ENCODE data around the gene OR11A1.

The OR11A1 gene

DNA sequence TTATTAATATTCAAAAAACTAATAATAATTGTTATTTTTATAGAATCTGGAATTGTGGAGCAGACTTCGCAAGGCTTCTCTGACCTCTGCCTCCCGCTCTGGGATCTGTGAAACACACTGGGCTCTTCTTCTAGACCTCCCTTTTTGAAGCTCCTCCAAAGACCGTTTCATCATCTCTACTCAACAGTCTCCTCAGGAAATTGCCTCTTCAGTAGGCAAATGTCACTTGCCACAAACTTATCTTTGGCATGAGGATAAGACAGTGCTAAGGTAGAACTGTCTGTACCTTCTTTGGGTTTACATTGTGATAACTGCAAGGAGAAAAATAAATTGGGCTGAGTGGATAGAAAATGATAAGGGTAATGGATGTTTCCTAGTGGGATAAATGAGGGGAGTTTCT is 33.2 kb upstream of the OR11A1 start:
- no peaks in the 10 kb centered on the region for H3K9me3 Mint-ChIP-seq
- intact Hi-C loops (cut with micrococcal nuclease): no loop called here

DNA sequence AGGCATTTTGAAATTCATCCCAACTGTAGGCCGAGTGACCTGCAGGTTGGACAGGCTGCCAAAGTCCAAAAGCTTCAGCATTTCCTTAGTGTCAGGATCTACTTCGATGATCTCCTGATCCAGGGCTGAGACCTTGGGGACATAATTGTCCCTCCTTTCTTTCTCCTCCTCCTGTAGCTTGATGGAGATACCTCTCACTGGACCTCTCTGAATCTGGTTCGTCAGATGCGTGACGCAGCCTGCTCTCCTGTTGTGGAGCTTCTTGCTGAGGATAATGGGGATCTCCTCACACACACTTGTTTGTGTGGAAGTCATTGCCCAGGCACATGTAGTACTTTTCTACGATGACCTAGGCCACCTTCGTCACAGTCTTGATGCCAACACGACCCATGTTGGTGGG is 32.4 kb upstream of the OR11A1 start:
- H3K4me1 Mint-ChIP-seq (ENCODE audit: low read depth): no peaks in the 10 kb centered on the region
- intact Hi-C loops (cut with micrococcal nuclease): no loop called here
- no peaks in the 10 kb centered on the region for H3K36me3 Mint-ChIP-seq (ENCODE audit: low read depth)
- no peak overlapping the region for H3K27ac Mint-ChIP-seq
- no peaks in the 10 kb centered on the region for H3K27me3 Mint-ChIP-seq
- H3K9me3 Mint-ChIP-seq: no peaks in the 10 kb centered on the region
- H3K4me3 Mint-ChIP-seq: no peak overlapping the region

More for the DNA sequence above, 33.2 kb upstream of the OR11A1 start:
- no peaks in the 10 kb centered on the region for H3K36me3 Mint-ChIP-seq (ENCODE audit: low read depth)
- no peaks in the 10 kb centered on the region for H3K4me1 Mint-ChIP-seq (ENCODE audit: low read depth)
- H3K4me3 Mint-ChIP-seq: no peak overlapping the region
- H3K27me3 Mint-ChIP-seq: no peaks in the 10 kb centered on the region
- H3K27ac Mint-ChIP-seq: no peak overlapping the region

GRCh38 chr6:29488874-29489273 is 32.0 kb upstream of the OR11A1 start:
- H3K36me3 Mint-ChIP-seq (ENCODE audit: low read depth): no peaks in the 10 kb centered on the region
- no peaks in the 10 kb centered on the region for H3K4me1 Mint-ChIP-seq (ENCODE audit: low read depth)
- no peaks in the 10 kb centered on the region for H3K9me3 Mint-ChIP-seq
- no peak overlapping the region for H3K27ac Mint-ChIP-seq
- intact Hi-C loops (cut with micrococcal nuclease): no loop called here
- H3K27me3 Mint-ChIP-seq: no peaks in the 10 kb centered on the region
- no peak overlapping the region for H3K4me3 Mint-ChIP-seq

DNA sequence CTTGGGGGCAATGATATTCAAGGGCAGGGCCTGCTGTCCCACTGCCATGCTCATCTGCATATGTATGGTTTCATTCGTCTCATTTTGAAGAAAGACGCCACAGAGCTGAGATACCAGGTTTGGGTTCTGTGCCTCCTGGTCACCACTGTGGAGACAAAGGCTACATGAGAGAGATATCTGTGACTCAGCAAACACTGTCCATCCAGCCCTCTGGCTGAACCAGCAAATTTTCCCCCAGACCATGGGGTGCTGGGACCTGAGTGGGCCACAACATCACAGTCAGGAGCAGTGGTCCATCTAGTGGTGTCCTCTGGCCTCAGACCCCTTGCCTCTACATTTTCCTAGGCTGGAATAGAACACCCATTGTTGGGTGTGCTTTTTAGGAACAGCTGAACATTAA is 30.8 kb upstream of the OR11A1 start, which contains the start of gene MAS1L:
TSS of gene MAS1L (minus strand) at position 297 of the 400 bp plus-strand sequence. CDS start at position 243, 54 bp downstream.
- no peak within 1 kb of the TSS for H3K27ac Mint-ChIP-seq
- H3K36me3 Mint-ChIP-seq (ENCODE audit: low read depth): no peaks in the 10 kb centered on the region
- no peaks in the 10 kb centered on the region for H3K9me3 Mint-ChIP-seq
- intact Hi-C loops (cut with micrococcal nuclease): no loop called here
- no peaks in the 10 kb centered on the region for H3K27me3 Mint-ChIP-seq
- H3K4me3 Mint-ChIP-seq: no peak within 1 kb of the TSS
- H3K4me1 Mint-ChIP-seq (ENCODE audit: low read depth): no peaks in the 10 kb centered on the region

DNA sequence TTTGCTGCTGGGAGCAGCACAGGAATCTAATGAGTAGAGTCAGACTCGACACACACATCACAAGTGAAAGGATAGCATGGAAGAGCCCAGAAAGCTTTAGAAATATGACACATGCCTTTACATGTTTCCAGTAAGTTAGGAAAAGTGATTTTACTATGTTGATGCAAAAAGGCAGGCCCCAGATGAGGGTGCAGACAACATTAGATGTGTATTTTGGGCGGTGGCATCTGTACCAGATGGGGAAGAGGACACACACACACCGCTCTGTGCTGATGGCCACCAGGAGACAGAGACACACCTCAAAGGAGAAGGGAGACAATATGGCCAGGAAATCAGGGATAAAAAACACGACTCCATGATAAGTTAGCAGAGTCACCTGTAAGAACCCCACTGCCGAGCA is 30.3 kb upstream of the OR11A1 start:
- no peaks in the 10 kb centered on the region for H3K27me3 Mint-ChIP-seq
- H3K36me3 Mint-ChIP-seq (ENCODE audit: low read depth): no peaks in the 10 kb centered on the region
- H3K9me3 Mint-ChIP-seq: no peaks in the 10 kb centered on the region
- no peak overlapping the region for H3K4me3 Mint-ChIP-seq
- H3K4me1 Mint-ChIP-seq (ENCODE audit: low read depth): no peaks in the 10 kb centered on the region
- intact Hi-C loops (cut with micrococcal nuclease): no loop called here
- no peak overlapping the region for H3K27ac Mint-ChIP-seq

DNA sequence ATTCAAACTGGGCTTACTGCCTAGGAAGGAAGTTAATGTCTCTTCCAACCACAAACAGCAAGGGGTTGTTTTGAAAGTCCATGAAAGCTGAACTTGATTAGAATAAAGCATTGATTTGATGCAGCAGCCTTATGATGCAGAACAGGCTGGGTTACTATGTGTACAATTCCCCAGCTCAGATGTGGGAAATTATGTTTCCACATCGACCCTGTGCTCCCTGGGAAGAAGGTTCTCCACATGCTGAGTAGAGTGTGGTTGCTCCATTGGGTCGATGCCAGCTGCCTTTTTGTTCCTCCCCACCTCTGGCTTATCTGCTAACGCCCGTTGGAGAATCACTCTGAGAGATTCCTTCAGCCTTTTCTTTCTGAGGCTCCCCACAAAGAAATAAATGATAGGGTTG is 29.7 kb upstream of the OR11A1 start:
- Mint-ChIP-seq H3K9me3 (no peaks in the 10 kb centered on the region), H3K4me1 (ENCODE audit: low read depth) (no peaks in the 10 kb centered on the region), H3K27me3 (no peaks in the 10 kb centered on the region), H3K27ac (no peak overlapping the region), H3K36me3 (ENCODE audit: low read depth) (no peaks in the 10 kb centered on the region), H3K4me3 (no peak overlapping the region)
- intact Hi-C loops (cut with micrococcal nuclease): no loop called here

GRCh38 chr6:29483735-29484134 is 26.9 kb upstream of the OR11A1 start:
- no peaks in the 10 kb centered on the region for H3K27me3 Mint-ChIP-seq
- no peak overlapping the region for H3K27ac Mint-ChIP-seq
- intact Hi-C loops (cut with micrococcal nuclease): no loop called here
- H3K9me3 Mint-ChIP-seq: no peaks in the 10 kb centered on the region
- H3K4me3 Mint-ChIP-seq: no peak overlapping the region
- H3K36me3 Mint-ChIP-seq (ENCODE audit: low read depth): no peaks in the 10 kb centered on the region
- no peaks in the 10 kb centered on the region for H3K4me1 Mint-ChIP-seq (ENCODE audit: low read depth)

DNA sequence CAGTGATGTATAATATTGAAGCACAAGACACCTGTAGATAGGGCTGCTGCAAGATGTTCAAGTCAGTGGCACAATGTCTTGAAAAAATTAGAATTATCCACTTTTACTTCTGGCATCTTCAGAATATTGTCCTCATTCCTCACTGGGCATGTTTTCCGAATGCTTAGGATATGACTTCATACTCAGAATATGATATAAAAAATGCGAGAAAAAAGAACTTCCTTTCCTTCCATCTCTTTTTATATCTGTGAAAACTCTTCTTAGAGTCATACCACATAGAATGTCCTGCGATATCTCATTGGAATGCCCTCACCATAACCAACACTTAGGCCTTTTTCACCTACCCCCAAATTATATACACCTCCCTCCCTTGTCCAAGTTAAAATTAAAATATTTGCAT is 26.3 kb upstream of the OR11A1 start:
- Mint-ChIP-seq H3K4me3 (no peak overlapping the region), H3K27ac (no peak overlapping the region), H3K36me3 (ENCODE audit: low read depth) (no peaks in the 10 kb centered on the region)

GRCh38 chr6:29479560-29479959 is 22.7 kb upstream of the OR11A1 start:
- no peaks in the 10 kb centered on the region for H3K9me3 Mint-ChIP-seq
- H3K27ac Mint-ChIP-seq: no peak overlapping the region
- H3K4me1 Mint-ChIP-seq (ENCODE audit: low read depth): no peaks in the 10 kb centered on the region
- intact Hi-C loops (cut with micrococcal nuclease): no loop called here
- H3K36me3 Mint-ChIP-seq (ENCODE audit: low read depth): no peaks in the 10 kb centered on the region
- H3K27me3 Mint-ChIP-seq: no peaks in the 10 kb centered on the region
- no peak overlapping the region for H3K4me3 Mint-ChIP-seq

More for the DNA sequence above, 26.3 kb upstream of the OR11A1 start:
- Mint-ChIP-seq H3K9me3 (no peaks in the 10 kb centered on the region), H3K27me3 (no peaks in the 10 kb centered on the region), H3K4me1 (ENCODE audit: low read depth) (no peaks in the 10 kb centered on the region)
- intact Hi-C loops (cut with micrococcal nuclease): no loop called here

DNA sequence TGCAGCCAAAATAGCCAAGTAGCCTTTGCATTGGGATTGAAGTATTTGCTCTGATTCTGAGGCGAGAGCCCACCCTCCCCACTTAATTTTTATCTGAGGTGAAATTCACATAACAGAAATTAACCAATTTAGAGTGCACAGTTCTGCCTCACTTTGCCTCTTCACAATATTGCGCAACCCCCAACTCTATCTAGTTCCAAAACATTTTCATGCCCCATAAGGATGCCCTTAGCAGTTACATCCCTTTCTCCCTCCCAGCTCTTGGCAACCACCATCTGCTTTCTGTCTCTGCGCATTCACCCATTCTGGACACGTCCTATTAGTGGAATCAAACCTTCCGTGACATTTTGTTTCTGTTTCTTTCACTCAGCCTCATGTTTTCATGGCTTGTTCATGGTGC is 21.9 kb upstream of the OR11A1 start:
- Mint-ChIP-seq H3K4me1 (ENCODE audit: low read depth) (no peaks in the 10 kb centered on the region), H3K27ac (no peak overlapping the region), H3K9me3 (no peaks in the 10 kb centered on the region), H3K27me3 (no peaks in the 10 kb centered on the region), H3K4me3 (no peak overlapping the region), H3K36me3 (ENCODE audit: low read depth) (no peaks in the 10 kb centered on the region)
- intact Hi-C loops (cut with micrococcal nuclease): no loop called here

GRCh38 chr6:29477923-29478450 is 21.1 kb upstream of the OR11A1 start:
- Mint-ChIP-seq H3K27me3 (no peaks in the 10 kb centered on the region), H3K9me3 (no peaks in the 10 kb centered on the region), H3K4me1 (ENCODE audit: low read depth) (no peaks in the 10 kb centered on the region), H3K27ac (no peak overlapping the region), H3K4me3 (no peak overlapping the region), H3K36me3 (ENCODE audit: low read depth) (no peaks in the 10 kb centered on the region)
- intact Hi-C loops (cut with micrococcal nuclease): no loop called here

- Mint-ChIP-seq H3K27ac (no peak overlapping the region), H3K9me3 (no peaks in the 10 kb centered on the region), H3K4me3 (no peak overlapping the region), H3K27me3 (no peaks in the 10 kb centered on the region), H3K36me3 (ENCODE audit: low read depth) (no peaks in the 10 kb centered on the region), H3K4me1 (ENCODE audit: low read depth) (no peaks in the 10 kb centered on the region)
- intact Hi-C loops (cut with micrococcal nuclease): no loop called here
These were observed 18.1 kb upstream of the OR11A1 start for GRCh38 chr6:29474996-29475395.

- Mint-ChIP-seq H3K27ac (no peak overlapping the region), H3K36me3 (ENCODE audit: low read depth) (no peaks in the 10 kb centered on the region)
- intact Hi-C loops (cut with micrococcal nuclease): no loop called here
These were observed 9.4 kb upstream of the OR11A1 start for GRCh38 chr6:29466241-29466640.

DNA sequence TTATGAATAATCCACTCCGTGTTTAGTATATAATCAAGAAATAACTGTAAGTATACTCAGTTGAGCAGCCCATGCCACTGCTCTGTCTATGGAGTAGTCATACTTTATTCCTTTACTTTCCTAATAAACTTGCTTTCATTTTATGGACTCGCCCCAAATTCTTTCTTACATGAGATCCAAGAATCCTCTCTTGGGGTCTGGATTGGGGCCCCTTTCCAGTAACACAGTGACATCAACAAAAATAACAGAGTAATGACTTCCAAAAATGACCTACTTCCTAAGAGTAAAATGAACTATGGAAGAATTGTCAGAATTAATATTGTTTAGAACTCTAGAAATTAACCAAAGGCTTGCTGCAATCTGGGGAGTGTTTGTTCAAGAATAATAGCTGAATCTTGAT is 8.9 kb upstream of the OR11A1 start:
- intact Hi-C loops (cut with micrococcal nuclease): no loop called here
- H3K27me3 Mint-ChIP-seq: no peaks in the 10 kb centered on the region
- H3K4me3 Mint-ChIP-seq: no peak overlapping the region
- no peaks in the 10 kb centered on the region for H3K9me3 Mint-ChIP-seq
- no peak overlapping the region for H3K27ac Mint-ChIP-seq
- H3K4me1 Mint-ChIP-seq (ENCODE audit: low read depth): no peaks in the 10 kb centered on the region
- no peaks in the 10 kb centered on the region for H3K36me3 Mint-ChIP-seq (ENCODE audit: low read depth)

More at GRCh38 chr6:29466241-29466640, 9.4 kb upstream of the OR11A1 start:
- Mint-ChIP-seq H3K4me1 (ENCODE audit: low read depth) (no peaks in the 10 kb centered on the region), H3K9me3 (no peaks in the 10 kb centered on the region), H3K4me3 (no peak overlapping the region), H3K27me3 (no peaks in the 10 kb centered on the region)

GRCh38 chr6:29465279-29465678 is 8.4 kb upstream of the OR11A1 start:
- Mint-ChIP-seq H3K27ac (no peak overlapping the region), H3K36me3 (ENCODE audit: low read depth) (no peaks in the 10 kb centered on the region), H3K4me1 (ENCODE audit: low read depth) (no peaks in the 10 kb centered on the region), H3K27me3 (no peaks in the 10 kb centered on the region), H3K9me3 (no peaks in the 10 kb centered on the region), H3K4me3 (no peak overlapping the region)
- intact Hi-C loops (cut with micrococcal nuclease): no loop called here
